Coronary artery (tissue), 2 donors: Measurements from ENCODE around the gene CCDC137.

ENCODE experiments used
- DNase-seq: peaks from one replicate; pipeline ENCODE4 v3.0.0-alpha.2; 2017; ENCODE audit warnings: low spot score
- H3K27ac ChIP-seq, 2 donors: fragments of 200-600 bp; sonication (generic); one replicate each; pipeline ENCODE4 v1.5.1; 2016 to 2019
- H3K4me3 ChIP-seq: fragments of 200-600 bp; sonication (generic); 2 replicates; pipeline ENCODE4 v1.5.1; 2016; ENCODE audit warnings: mild to moderate bottlenecking, moderate library complexity
- TF ChIP-seq, protein P1 (sequence below): fragments of 200-600 bp; sonication (generic); IDR thresholded peaks from one replicate; pipeline ENCODE4 v1.5.1; 2019; ENCODE audit warnings: antibody characterized with exemption

Gene CCDC137

DNA sequence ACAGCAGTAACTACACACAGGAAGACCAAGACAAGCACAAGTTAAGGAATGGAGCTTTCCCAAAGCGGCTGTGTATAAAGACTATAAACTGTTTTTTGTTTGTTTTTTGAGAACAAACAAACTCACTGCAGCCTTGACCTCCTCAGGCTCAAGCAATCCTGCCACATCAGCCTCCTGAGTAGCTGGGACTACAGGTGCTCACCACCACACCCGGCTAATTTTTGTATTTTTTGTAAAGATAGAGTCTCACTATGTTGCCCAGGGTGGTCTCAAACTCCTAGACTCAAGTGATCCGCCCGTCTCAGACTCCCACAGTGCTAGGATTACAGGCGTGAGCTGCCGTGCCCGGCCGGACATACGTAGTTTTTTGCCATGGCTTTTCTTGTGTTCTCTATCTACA lies 6.1 kb upstream of the CCDC137 start:
- TF ChIP-seq, protein P1, sequence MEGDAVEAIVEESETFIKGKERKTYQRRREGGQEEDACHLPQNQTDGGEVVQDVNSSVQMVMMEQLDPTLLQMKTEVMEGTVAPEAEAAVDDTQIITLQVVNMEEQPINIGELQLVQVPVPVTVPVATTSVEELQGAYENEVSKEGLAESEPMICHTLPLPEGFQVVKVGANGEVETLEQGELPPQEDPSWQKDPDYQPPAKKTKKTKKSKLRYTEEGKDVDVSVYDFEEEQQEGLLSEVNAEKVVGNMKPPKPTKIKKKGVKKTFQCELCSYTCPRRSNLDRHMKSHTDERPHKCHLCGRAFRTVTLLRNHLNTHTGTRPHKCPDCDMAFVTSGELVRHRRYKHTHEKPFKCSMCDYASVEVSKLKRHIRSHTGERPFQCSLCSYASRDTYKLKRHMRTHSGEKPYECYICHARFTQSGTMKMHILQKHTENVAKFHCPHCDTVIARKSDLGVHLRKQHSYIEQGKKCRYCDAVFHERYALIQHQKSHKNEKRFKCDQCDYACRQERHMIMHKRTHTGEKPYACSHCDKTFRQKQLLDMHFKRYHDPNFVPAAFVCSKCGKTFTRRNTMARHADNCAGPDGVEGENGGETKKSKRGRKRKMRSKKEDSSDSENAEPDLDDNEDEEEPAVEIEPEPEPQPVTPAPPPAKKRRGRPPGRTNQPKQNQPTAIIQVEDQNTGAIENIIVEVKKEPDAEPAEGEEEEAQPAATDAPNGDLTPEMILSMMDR = no peak
- no peak for DNase-seq
- H3K4me3 ChIP-seq = no peak overlapping the region
- no peak overlapping the region for H3K27ac ChIP-seq

DNA sequence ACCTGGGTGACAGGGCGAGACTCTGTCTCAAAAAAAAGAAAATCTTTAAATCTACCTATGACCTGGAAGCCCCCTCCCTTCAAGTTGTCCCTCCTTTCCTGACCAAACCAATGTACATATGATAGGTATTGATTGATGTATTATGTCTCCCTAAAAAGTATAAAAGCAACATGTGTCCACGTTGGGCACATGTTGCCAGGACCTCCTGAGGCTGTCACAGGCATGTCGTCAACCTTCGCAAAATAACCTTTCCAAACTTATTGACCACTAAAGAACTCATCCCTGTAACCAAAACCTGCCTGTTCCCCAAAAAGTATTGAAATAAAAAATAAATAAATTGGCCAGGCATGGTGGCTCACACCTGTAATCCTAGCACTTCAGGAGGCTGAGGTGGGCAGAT lies 4.5 kb upstream of the CCDC137 start:
- H3K4me3 ChIP-seq = no peak overlapping the region
- no peak for DNase-seq
- no peak overlapping the region for H3K27ac ChIP-seq
- TF ChIP-seq, protein P1 = no peak

DNA sequence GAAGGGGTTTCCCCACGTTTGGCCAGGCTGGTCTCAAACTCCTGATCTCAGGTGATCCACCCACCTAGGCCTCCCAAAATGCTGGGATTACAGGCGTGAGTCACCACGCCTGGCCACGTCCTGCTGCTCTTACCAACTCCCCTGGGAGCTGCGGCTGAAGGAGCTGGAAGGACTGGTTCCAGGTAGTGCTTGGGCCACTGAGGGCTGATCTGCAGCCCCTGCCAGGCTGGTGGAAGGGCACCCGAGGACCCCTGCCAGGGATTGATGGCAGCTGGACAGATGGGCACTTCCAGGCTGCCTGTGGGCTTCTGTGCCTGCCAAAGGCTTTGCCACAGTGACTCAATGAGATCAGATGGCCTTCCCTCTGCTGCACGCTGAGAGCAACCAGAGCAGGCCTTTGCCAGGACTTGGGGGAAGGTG lies 2.5 kb upstream of the CCDC137 start:
- TF ChIP-seq, protein P1 = no peak
- Histone ChIP-seq H3K27ac (no peak overlapping the region), H3K4me3 (no peak overlapping the region)

DNA sequence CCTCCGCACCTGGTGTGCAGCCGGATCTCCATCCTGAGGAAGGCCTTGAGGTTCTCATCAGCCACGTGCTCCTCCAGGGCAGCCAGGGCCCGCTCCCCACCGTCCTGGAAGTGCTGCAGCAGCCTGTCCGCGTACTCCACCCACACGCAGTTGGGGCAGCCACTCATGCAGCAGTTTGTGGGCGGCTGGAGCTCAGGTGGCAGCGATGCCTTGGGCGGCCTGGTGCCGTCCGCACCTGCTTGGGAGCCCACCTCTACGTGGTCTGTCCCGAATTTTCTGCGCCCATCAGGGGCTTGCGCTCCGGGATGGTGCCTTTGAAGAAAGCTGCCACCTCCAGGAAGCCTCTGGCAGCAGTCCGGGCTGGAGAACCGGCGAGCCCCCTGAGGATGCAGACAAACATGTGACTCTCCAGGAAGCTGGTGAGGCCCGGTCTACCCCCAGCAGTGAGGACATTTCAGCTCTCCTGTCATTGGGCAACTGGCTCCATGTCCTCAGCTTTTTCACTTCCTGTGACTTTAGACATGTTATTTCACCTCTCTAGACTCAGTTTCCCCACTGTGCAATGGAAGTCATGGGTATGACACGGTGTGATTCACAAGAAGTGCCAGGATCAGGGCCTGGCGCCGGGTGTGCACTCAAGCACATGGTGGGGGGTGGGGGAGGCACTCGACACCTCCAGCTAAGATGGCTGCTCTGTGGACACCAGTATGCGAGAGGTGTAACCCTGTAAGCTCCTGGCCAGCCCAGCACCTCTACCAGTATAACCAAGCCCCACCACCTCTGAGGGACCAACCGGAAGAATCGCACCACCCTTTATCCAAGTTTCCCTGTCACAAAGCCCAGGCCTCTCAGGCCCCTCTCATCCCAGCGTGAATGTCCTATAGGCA lies 1.1 kb upstream of the CCDC137 start:
- peak overlapping the region; percentile 61 to 84 for H3K27ac ChIP-seq

More for the DNA sequence above, 2.5 kb upstream of the CCDC137 start:
- no peak for DNase-seq

DNA sequence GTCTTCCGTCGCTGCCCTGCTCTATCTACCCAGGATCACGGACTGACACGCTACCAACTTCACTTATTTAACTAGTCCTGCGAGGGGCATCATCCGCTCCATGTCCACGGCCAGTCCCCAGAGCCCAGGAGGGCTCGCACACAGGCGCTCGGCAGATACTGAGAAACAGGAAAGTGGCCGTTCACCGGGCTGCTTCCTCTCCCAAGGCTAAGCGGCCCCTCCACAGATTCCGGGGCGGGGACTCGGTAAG lies 520 bp upstream of the CCDC137 start:
- Histone ChIP-seq H3K27ac (peak overlapping the region; percentile 61 to 84), H3K4me3 (peak overlapping the region; percentile 87)
- TF ChIP-seq, protein P1 = no peak
- DNase-seq = no peak

More for the DNA sequence above, 1.1 kb upstream of the CCDC137 start:
- peak overlapping the region; percentile 87 for H3K4me3 ChIP-seq
- DNase-seq = no peak
- TF ChIP-seq, protein P1 = no peak

DNA sequence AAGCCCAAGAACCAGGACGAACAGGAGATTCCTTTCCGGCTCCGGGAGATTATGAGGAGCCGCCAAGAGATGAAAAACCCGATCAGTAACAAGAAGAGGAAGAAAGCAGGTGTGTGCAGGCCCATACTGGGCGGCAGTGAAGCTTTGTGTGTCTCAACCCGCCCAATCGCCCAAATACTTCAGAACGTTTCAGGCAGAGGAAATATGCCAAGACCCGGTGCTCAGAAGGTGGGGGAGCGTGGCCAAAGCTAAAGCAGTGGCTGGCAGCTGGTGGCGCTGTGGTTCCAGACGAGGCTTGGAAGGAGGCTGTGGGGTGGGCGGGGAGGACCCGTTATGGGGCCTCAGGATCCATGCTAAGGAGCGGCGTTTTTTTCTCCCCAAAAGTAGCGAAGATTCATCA lies 1.2 kb downstream of the CCDC137 start:
- Histone ChIP-seq H3K4me3 (peak overlapping the region; percentile 87), H3K27ac (no peak overlapping the region)
- TF ChIP-seq, protein P1 = no peak
- no peak for DNase-seq

DNA sequence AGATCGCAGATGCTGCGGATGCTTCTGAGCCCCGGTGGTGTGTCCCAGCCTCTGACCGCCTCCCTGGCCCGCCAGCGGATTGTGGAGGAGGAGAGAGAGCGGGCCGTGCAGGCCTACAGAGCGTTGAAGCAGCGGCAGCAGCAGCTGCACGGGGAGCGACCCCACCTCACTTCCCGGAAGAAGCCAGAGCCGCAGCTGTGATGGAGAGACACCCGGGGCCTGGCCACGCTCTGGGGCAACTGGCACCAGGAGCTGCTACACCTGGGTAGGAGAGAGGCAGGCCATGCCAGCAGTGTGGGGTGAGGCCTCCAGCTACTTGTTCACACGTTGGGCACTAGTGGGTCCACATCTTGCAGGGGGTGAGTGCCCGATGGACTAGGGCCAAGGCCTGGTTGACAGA lies 6.0 kb downstream of the CCDC137 start:
- TF ChIP-seq, protein P1 = no peak
- DNase-seq = no peak
- Histone ChIP-seq H3K4me3 (no peak overlapping the region), H3K27ac (no peak overlapping the region)
